HL-60/S4 treated with phorbol 12-myristate 13-acetate at 8.2 ng/mL for 4 days and 3 days (cell line): Measurements from ENCODE around the gene NPC1L1.

Experiments used
- in situ Hi-C: fragments of 300-500 bp; cut with MboI; formaldehyde crosslinking; loops from 2 replicates; pipeline ENCODE4 v1.15.0; 2022; ENCODE audit warnings: low sequenced_read_pairs

The NPC1L1 gene

GRCh38 chr7:44482502-44483485 is 58.3 kb downstream of the NPC1L1 start:
- in situ Hi-C loops: no loop called here

- in situ Hi-C loops: no loop called here
These were observed 63.2 kb downstream of the NPC1L1 start for GRCh38 chr7:44477938-44478337.

GRCh38 chr7:44477063-44477830 is 63.9 kb downstream of the NPC1L1 start:
- in situ Hi-C loops: no loop called here

GRCh38 chr7:44476313-44476712 is 64.8 kb downstream of the NPC1L1 start:
- in situ Hi-C loops: no loop called here

GRCh38 chr7:44473295-44473694 is 67.8 kb downstream of the NPC1L1 start:
- in situ Hi-C loops: loop anchor here (25.0 kb wide), 1 partner anchor 236 kb away; no protein-coding TSS in a partner anchor

GRCh38 chr7:44472843-44473242 is 68.3 kb downstream of the NPC1L1 start:
- in situ Hi-C loops: loop anchor here (25.0 kb wide), 1 partner anchor 236 kb away; no protein-coding TSS in a partner anchor

- in situ Hi-C loops: loop anchor here (25.0 kb wide), 1 partner anchor 235 kb away; no protein-coding TSS in a partner anchor
These were observed 69.3 kb downstream of the NPC1L1 start for GRCh38 chr7:44471850-44472249.

- in situ Hi-C loops: loop anchor here (25.0 kb wide), 1 partner anchor 234 kb away; no protein-coding TSS in a partner anchor
These were observed 69.7 kb downstream of the NPC1L1 start for GRCh38 chr7:44471436-44471835.

- in situ Hi-C loops: loop anchor here (25.0 kb wide), 1 partner anchor 233 kb away; no protein-coding TSS in a partner anchor
These were observed 70.4 kb downstream of the NPC1L1 start for GRCh38 chr7:44470628-44471245.

- in situ Hi-C loops: loop anchor here (25.0 kb wide), 1 partner anchor 233 kb away; no protein-coding TSS in a partner anchor
These were observed 71.0 kb downstream of the NPC1L1 start for GRCh38 chr7:44470135-44470479.

- in situ Hi-C loops: loop anchor here (25.0 kb wide), 1 partner anchor 232 kb away; no protein-coding TSS in a partner anchor
These were observed 71.5 kb downstream of the NPC1L1 start for GRCh38 chr7:44469461-44470134.

- in situ Hi-C loops: loop anchor here (25.0 kb wide), 1 partner anchor 230 kb away; no protein-coding TSS in a partner anchor
These were observed 73.9 kb downstream of the NPC1L1 start for GRCh38 chr7:44467217-44467548.

- in situ Hi-C loops: loop anchor here (25.0 kb wide), 1 partner anchor 229 kb away; no protein-coding TSS in a partner anchor
These were observed 74.6 kb downstream of the NPC1L1 start for GRCh38 chr7:44466300-44467216.

GRCh38 chr7:44465490-44465889 is 75.6 kb downstream of the NPC1L1 start:
- in situ Hi-C loops: loop anchor here (25.0 kb wide), 1 partner anchor 228 kb away; no protein-coding TSS in a partner anchor

- in situ Hi-C loops: loop anchor here (25.0 kb wide), 1 partner anchor 226 kb away; no protein-coding TSS in a partner anchor
These were observed 77.8 kb downstream of the NPC1L1 start for GRCh38 chr7:44463169-44463808.
